HEK293 (cell line): ENCODE results near the gene C2orf42.

Experiments used
- CTCF ChIA-PET: fragments of 350-600 bp; formaldehyde crosslinking; extraction: SDS; loops from one replicate; lab custom pipeline; 2021; ENCODE audit warnings: antibody characterized with exemption; lab: Yijun Ruan, JAX
- POLR2A ChIA-PET: fragments of 300-600 bp; formaldehyde crosslinking; extraction: SDS; loops from one replicate; lab custom pipeline; 2020; ENCODE audit warnings: antibody characterized with exemption, inconsistent platforms; lab: Yijun Ruan, JAX
- H3K27ac ChIP-seq: fragments of 200-500 bp; sonication (Bioruptor generic); 2 replicates; pipeline ENCODE4 v1.5.1; 2014; ENCODE audit warnings: low read depth, low read length, control low read depth, inconsistent platforms; ENCODE audit errors: extremely low read depth
- H3K36me3 ChIP-seq, 2 experiments: fragments of 200-500 bp in 1 of 2; sonication (Bioruptor generic) in 1 of 2; 1 replicate in 1 of 2; 2 replicates in 1 of 2; pipeline ENCODE4 v1.5.1; 2014 to 2017; ENCODE audit warnings: inconsistent platforms in 2 of 2, low read length in 2 of 2; ENCODE audit not compliant: control insufficient read depth in 2 of 2, insufficient read depth in 1 of 2
- H3K4me1 ChIP-seq: fragments of 200-500 bp; sonication (Bioruptor generic); 2 replicates; pipeline ENCODE4 v1.5.1; 2014; ENCODE audit warnings: mild to moderate bottlenecking, low read length, inconsistent platforms; ENCODE audit not compliant: control insufficient read depth, insufficient read depth
- H3K4me3 ChIP-seq: 2 replicates; pipeline ENCODE4 v1.5.1; 2011; ENCODE audit warnings: low read depth, mild to moderate bottlenecking, control low read depth, low read length, moderate library complexity
- H3K9me3 ChIP-seq: fragments of 200-500 bp; sonication (Bioruptor generic); 2 replicates; pipeline ENCODE4 v1.5.1; 2014; ENCODE audit warnings: low read depth, low read length, inconsistent platforms; ENCODE audit not compliant: control insufficient read depth, insufficient read depth
- FEZF1 ChIP-seq: fragments of 450-650 bp; formaldehyde crosslinking; IDR thresholded peaks from 2 replicates; pipeline ENCODE4 v1.5.1; 2016; ENCODE audit warnings: missing biosample characterization, missing genetic modification characterization
- GLI4 ChIP-seq: fragments of 450-650 bp; formaldehyde crosslinking; IDR thresholded peaks from 2 replicates; pipeline ENCODE4 v1.5.1; 2016; ENCODE audit warnings: missing biosample characterization, missing genetic modification characterization
- KLF1 ChIP-seq: fragments of 450-650 bp; formaldehyde crosslinking; IDR thresholded peaks from 2 replicates; pipeline ENCODE4 v1.5.1; 2016; ENCODE audit warnings: missing biosample characterization, missing genetic modification characterization
- SCRT1 ChIP-seq: fragments of 450-650 bp; formaldehyde crosslinking; IDR thresholded peaks from 2 replicates; pipeline ENCODE4 v1.5.1; 2016; ENCODE audit warnings: missing biosample characterization, missing genetic modification characterization, borderline replicate concordance
- SCRT2 ChIP-seq: fragments of 450-650 bp; formaldehyde crosslinking; IDR thresholded peaks from 2 replicates; pipeline ENCODE4 v1.5.1; 2016; ENCODE audit warnings: missing biosample characterization, missing genetic modification characterization
- SP2 ChIP-seq: fragments of 450-650 bp; formaldehyde crosslinking; IDR thresholded peaks from 2 replicates; pipeline ENCODE4 v1.5.1; 2016; ENCODE audit warnings: missing biosample characterization, missing genetic modification characterization
- ZNF112 ChIP-seq: fragments of 450-650 bp; formaldehyde crosslinking; IDR thresholded peaks from 2 replicates; pipeline ENCODE4 v1.5.0; 2017; ENCODE audit warnings: missing biosample characterization, missing genetic modification characterization
- ZNF155 ChIP-seq: fragments of 450-650 bp; formaldehyde crosslinking; IDR thresholded peaks from 2 replicates; pipeline ENCODE4 v1.5.1; 2016; ENCODE audit warnings: missing biosample characterization, missing genetic modification characterization
- ZNF280D ChIP-seq: fragments of 450-650 bp; formaldehyde crosslinking; IDR thresholded peaks from 2 replicates; pipeline ENCODE4 v1.5.1; 2016; ENCODE audit warnings: missing biosample characterization, missing genetic modification characterization
- ZNF571 ChIP-seq: fragments of 450-650 bp; formaldehyde crosslinking; IDR thresholded peaks from 2 replicates; pipeline ENCODE4 v1.5.0; 2017; ENCODE audit warnings: missing biosample characterization, missing genetic modification characterization
- ZXDB ChIP-seq: fragments of 450-650 bp; formaldehyde crosslinking; IDR thresholded peaks from 2 replicates; pipeline ENCODE4 v1.5.1; 2016; ENCODE audit warnings: missing biosample characterization, missing genetic modification characterization
- TF ChIP-seq, protein P1 (sequence below): fragments of 450-650 bp; formaldehyde crosslinking; IDR thresholded peaks from 2 replicates; pipeline ENCODE4 v1.5.0; 2017; ENCODE audit warnings: missing biosample characterization, missing genetic modification characterization, borderline replicate concordance
- TF ChIP-seq, protein P2 (sequence below): fragments of 450-650 bp; formaldehyde crosslinking; IDR thresholded peaks from 2 replicates; pipeline ENCODE4 v1.5.1; 2016; ENCODE audit warnings: missing biosample characterization, missing genetic modification characterization
- TF ChIP-seq, protein P3 (sequence below): fragments of 450-650 bp; formaldehyde crosslinking; IDR thresholded peaks from 2 replicates; pipeline ENCODE4 v1.5.1; 2016; ENCODE audit warnings: missing biosample characterization, missing genetic modification characterization

Gene C2orf42

DNA sequence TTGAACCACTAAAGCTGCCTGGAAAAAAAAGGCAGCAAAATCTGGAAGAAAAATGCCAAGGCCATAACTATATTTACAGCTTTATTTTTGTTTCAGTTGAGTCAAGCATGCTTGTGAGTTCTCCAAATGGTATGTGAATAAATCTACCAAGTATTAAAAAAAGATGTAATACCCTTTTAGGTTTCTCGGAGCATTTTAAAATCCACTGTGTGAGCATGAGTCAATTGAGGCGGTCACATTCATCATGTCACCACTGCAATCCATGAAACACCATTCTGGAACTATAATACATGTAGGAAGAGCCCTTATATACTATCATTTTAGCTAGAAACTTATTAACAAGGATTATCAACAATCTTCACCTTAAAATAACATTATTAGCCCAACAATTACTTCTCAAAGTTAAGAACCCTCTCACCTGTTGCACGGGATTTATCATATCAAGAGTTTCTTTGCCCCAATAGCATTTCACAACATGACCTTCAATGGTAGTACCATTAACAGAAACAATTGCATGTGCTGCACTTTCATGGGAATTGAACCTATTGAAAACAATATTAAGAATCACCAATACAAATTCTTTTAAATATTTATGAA, 24.2 kb upstream of the C2orf42 start:
- no peak overlapping the region for H3K4me3 ChIP-seq
- ChIA-PET POLR2A (interaction anchor here (0.6 kb wide), 1 partner anchor 103 kb away, joined by 6 read pairs; no protein-coding TSS in a partner anchor), CTCF (interaction anchor here (0.7 kb wide), 1 partner anchor 366 kb away, joined by 3 read pairs; no protein-coding TSS in a partner anchor)
- TF ChIP-seq, protein P1, sequence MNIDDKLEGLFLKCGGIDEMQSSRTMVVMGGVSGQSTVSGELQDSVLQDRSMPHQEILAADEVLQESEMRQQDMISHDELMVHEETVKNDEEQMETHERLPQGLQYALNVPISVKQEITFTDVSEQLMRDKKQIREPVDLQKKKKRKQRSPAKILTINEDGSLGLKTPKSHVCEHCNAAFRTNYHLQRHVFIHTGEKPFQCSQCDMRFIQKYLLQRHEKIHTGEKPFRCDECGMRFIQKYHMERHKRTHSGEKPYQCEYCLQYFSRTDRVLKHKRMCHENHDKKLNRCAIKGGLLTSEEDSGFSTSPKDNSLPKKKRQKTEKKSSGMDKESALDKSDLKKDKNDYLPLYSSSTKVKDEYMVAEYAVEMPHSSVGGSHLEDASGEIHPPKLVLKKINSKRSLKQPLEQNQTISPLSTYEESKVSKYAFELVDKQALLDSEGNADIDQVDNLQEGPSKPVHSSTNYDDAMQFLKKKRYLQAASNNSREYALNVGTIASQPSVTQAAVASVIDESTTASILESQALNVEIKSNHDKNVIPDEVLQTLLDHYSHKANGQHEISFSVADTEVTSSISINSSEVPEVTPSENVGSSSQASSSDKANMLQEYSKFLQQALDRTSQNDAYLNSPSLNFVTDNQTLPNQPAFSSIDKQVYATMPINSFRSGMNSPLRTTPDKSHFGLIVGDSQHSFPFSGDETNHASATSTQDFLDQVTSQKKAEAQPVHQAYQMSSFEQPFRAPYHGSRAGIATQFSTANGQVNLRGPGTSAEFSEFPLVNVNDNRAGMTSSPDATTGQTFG (tag by site-specific recombination): no peak
- no peak for TF ChIP-seq ZNF571 (tag by site-specific recombination)
- no peak for TF ChIP-seq GLI4
- TF ChIP-seq FEZF1 (tag by site-specific recombination): no peak
- no peak for TF ChIP-seq ZXDB (tag by site-specific recombination)
- peak; percentile 82 for TF ChIP-seq SCRT2 (tag by site-specific recombination)
- TF ChIP-seq SP2: no peak
- no peak for TF ChIP-seq ZNF112 (tag by site-specific recombination)
- H3K4me1 ChIP-seq: peaks cover 17% of the 10 kb centered on the region
- H3K9me3 ChIP-seq: no peaks in the 10 kb centered on the region
- no peak overlapping the region for H3K27ac ChIP-seq
- peaks cover 43 to 80% of the 10 kb centered on the region in 2 experiments for H3K36me3 ChIP-seq

DNA sequence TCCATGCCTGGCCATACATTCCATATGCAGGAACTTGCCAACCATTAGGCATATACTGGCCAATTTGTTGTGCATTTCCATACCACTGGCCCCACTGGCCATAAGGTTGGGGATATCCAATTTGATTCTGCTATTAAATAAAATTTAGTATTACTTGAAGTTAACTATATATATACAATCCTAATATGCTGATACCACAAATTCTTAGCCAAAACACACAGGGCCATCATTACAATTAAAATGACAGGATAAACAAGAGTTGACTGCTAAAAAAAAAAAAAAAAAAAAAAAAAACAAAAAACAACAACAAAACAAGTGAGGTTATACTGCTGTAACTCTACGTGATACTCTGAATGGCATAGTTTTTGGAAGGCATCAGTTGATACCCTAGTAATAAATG, 23.5 kb upstream of the C2orf42 start:
- Histone ChIP-seq H3K4me3 (no peak overlapping the region), H3K27ac (no peak overlapping the region), H3K4me1 (peaks cover 17% of the 10 kb centered on the region), H3K36me3 (peaks cover 40 to 78% of the 10 kb centered on the region in 2 experiments), H3K9me3 (no peaks in the 10 kb centered on the region)
- ChIA-PET POLR2A (interaction anchor here (0.6 kb wide), 1 partner anchor 102 kb away, joined by 6 read pairs; no protein-coding TSS in a partner anchor), CTCF (interaction anchor here (0.7 kb wide), 1 partner anchor 366 kb away, joined by 3 read pairs; no protein-coding TSS in a partner anchor)
- TF ChIP-seq, protein P2, sequence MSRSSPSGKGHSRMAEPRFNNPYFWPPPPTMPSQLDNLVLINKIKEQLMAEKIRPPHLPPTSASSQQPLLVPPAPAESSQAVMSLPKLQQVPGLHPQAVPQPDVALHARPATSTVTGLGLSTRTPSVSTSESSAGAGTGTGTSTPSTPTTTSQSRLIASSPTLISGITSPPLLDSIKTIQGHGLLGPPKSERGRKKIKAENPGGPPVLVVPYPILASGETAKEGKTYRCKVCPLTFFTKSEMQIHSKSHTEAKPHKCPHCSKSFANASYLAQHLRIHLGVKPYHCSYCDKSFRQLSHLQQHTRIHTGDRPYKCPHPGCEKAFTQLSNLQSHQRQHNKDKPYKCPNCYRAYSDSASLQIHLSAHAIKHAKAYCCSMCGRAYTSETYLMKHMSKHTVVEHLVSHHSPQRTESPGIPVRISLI (tag by site-specific recombination): no peak
- TF ChIP-seq, protein P3, sequence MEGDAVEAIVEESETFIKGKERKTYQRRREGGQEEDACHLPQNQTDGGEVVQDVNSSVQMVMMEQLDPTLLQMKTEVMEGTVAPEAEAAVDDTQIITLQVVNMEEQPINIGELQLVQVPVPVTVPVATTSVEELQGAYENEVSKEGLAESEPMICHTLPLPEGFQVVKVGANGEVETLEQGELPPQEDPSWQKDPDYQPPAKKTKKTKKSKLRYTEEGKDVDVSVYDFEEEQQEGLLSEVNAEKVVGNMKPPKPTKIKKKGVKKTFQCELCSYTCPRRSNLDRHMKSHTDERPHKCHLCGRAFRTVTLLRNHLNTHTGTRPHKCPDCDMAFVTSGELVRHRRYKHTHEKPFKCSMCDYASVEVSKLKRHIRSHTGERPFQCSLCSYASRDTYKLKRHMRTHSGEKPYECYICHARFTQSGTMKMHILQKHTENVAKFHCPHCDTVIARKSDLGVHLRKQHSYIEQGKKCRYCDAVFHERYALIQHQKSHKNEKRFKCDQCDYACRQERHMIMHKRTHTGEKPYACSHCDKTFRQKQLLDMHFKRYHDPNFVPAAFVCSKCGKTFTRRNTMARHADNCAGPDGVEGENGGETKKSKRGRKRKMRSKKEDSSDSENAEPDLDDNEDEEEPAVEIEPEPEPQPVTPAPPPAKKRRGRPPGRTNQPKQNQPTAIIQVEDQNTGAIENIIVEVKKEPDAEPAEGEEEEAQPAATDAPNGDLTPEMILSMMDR (tag by site-specific recombination): no peak
- TF ChIP-seq KLF1 (tag by site-specific recombination) (no peak), ZNF155 (tag by site-specific recombination) (no peak), ZNF280D (tag by site-specific recombination) (no peak), SCRT1 (tag by site-specific recombination) (no peak)
